ENCODE data around the gene HMBS.

The HMBS gene

GRCh38 chr11:119067371-119068222, 17.1 kb upstream of the HMBS start, which contains the start of gene VPS11:
TSS of gene VPS11 (plus strand) at chr11:119067818. CDS start at chr11:119067824, 6 bp downstream.
- peak; percentile 96 for DNase-seq (ENCODE audit: low read depth, low spot score)

DNA sequence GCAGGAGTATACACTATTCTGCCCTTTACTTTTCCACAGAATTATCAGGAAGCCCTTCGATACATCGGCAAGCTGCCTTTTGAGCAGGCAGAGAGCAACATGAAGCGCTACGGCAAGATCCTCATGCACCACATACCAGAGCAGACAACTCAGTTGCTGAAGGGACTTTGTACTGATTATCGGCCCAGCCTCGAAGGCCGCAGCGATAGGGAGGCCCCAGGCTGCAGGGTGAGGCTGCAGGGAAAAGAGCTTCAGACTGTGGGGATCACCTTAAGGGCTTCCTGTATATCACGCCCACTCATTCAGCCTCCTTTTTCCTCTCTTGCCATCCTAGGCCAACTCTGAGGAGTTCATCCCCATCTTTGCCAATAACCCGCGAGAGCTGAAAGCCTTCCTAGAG, 6.8 kb upstream of the HMBS start:
- no peak for DNase-seq (ENCODE audit: low read depth, low spot score)

DNA sequence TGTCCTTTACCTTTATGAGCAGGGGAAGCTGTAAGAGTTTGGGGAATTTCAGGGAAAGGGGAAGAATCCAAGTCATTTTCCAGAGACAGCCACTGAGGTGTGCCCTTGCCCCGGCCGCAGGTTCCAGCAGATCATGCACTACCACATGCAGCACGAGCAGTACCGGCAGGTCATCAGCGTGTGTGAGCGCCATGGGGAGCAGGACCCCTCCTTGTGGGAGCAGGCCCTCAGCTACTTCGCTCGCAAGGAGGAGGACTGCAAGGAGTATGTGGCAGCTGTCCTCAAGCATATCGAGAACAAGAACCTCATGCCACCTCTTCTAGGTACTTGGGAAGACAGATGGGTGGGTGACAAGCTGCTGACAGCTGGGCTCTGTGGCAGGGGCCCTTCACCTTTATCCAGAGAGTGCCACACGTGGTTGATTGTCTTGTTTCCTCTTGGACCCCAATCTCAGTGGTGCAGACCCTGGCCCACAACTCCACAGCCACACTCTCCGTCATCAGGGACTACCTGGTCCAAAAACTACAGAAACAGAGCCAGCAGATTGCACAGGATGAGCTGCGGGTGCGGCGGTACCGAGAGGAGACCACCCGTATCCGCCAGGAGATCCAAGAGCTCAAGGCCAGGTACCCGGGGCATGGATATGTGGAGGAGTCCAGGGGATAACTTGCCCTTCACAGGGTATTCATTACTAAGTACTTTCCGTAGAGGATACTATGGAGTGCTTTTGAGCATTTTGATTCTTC, 5.8 kb upstream of the HMBS start:
- DNase-seq (ENCODE audit: low read depth, low spot score): no peak

GRCh38 chr11:119081682-119082260, 2.9 kb upstream of the HMBS start:
- DNase-seq (ENCODE audit: low read depth, low spot score): no peak

DNA sequence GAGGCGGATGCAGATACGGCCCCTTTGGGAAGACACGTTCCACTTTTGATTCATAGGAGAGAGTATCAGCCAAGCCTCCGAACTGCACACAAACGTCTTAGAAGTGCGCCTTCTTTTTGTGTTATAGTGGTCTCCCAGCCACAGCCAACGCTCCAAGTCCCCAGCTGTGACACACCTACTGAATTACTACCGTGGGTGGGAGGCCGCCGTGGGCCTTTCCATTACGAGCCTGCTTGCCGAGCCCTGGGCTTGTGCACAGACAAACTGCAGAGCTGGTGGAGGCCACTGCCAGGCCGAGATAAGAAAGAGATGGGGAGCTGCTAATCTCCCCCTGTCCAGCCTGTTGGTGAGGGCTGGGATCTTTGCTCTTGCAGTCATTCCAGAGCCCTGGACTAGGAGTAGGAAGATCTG, 761 bp downstream of the HMBS start:
- peak; percentile 37 for DNase-seq (ENCODE audit: low read depth, low spot score)

DNA sequence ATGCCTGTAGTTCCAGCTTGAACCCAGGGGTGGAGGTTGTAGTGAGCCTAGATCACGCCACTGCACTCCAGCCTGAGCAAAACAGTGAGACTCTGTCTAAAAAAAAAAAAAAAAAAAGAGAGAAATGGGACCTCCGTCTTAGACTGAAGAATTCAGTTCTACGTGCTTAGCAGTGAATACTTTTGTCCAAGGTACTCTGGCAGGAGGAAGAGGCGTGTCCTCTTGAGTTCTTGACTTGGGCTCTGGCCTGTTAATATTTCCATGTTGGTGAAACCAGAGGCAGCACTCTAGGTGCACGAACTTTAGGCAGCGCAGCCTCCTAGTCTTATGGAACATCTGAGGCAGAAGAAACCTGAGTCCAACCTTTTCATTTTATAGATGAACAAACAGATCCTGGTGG, 2.4 kb downstream of the HMBS start:
- no peak for DNase-seq (ENCODE audit: low read depth, low spot score)

GRCh38 chr11:119087747-119088241, 3.1 kb downstream of the HMBS start:
- DNase-seq (ENCODE audit: low read depth, low spot score): no peak

DNA sequence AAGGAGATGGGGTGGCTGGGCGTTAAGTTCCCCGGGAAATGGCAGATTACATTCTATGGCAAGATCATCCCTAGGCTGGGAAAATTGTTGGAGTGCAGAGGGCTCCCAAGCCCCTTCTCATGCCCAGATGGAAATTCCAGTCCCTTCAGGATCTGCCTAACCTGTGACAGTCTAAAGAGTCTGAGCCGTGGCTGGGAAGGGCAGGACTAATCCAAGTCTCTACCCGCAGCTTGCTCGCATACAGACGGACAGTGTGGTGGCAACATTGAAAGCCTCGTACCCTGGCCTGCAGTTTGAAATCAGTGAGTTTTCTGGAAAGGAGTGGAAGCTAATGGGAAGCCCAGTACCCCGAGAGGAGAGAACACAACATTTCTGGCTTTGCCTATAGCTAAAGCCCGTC, 3.7 kb downstream of the HMBS start:
- DNase-seq (ENCODE audit: low read depth, low spot score): no peak

GRCh38 chr11:119089319-119089718, 4.6 kb downstream of the HMBS start:
- no peak for DNase-seq (ENCODE audit: low read depth, low spot score)

DNA sequence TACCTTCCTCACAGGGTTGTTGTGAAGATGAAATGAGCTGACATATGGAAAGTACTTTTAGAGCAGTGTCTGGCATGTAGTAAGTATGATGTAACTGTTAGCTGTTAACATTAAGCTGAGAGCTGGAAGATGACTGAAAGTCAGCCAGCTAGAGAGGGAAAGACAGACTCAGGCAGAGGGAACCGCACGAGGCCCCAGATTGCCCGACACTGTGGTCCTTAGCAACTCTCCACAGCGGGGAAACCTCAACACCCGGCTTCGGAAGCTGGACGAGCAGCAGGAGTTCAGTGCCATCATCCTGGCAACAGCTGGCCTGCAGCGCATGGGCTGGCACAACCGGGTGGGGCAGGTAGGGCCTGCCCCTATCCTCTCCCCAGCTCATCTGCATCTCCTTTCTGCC, 6.5 kb downstream of the HMBS start:
- DNase-seq (ENCODE audit: low read depth, low spot score): peak; percentile 10

- peak; percentile 42 for DNase-seq (ENCODE audit: low read depth, low spot score)
These were observed 7.5 kb downstream of the HMBS start for GRCh38 chr11:119091966-119092879.

DNA sequence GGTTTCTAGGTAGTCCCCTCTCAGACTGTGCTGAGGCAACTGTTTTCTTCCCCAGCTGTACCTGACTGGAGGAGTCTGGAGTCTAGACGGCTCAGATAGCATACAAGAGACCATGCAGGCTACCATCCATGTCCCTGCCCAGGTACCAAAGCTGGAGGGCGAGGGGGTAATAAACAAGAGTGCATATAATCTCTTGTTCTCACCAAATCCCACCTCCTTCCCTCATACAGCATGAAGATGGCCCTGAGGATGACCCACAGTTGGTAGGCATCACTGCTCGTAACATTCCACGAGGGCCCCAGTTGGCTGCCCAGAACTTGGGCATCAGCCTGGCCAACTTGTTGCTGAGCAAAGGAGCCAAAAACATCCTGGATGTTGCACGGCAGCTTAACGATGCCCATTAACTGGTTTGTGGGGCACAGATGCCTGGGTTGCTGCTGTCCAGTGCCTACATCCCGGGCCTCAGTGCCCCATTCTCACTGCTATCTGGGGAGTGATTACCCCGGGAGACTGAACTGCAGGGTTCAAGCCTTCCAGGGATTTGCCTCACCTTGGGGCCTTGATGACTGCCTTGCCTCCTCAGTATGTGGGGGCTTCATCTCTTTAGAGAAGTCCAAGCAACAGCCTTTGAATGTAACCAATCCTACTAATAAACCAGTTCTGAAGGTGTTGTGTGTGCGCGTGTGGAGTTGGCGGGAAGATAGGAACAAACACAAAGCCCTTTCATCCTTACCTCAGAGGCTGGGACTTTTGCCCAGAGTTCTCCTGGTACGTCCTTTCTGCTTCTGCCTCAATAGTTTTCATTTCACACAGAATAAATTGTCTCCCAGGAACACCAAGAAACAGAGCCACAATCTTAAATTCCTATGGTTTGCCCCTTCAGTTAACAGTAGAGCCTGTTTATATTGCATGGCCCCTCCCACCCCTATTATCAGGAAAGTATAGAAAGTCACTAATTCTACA, 8.5 kb downstream of the HMBS start:
- DNase-seq (ENCODE audit: low read depth, low spot score): peak; percentile 18

GRCh38 chr11:119093942-119094815, 9.5 kb downstream of the HMBS start:
- peak; percentile 46 for DNase-seq (ENCODE audit: low read depth, low spot score)

DNA sequence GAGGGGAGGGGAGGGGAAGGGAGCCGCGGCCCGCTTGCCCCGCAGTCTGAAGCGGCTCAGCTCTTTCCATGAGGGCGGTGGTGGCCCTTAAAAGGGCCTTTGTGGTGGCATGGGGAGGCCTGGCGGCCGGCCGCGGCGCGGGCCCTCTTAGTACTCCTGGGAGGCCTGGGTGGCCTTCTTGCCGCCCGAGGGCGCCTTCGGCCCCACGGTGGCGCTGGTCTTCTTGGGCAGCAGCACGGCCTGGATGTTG, 10.1 kb downstream of the HMBS start:
- no peak for DNase-seq (ENCODE audit: low read depth, low spot score)

- DNase-seq (ENCODE audit: low read depth, low spot score): peak; percentile 100
These were observed 10.6 kb downstream of the HMBS start for GRCh38 chr11:119095066-119095880.

- DNase-seq (ENCODE audit: low read depth, low spot score): no peak
These were observed 15.0 kb downstream of the HMBS start for GRCh38 chr11:119099711-119100110.

DNA sequence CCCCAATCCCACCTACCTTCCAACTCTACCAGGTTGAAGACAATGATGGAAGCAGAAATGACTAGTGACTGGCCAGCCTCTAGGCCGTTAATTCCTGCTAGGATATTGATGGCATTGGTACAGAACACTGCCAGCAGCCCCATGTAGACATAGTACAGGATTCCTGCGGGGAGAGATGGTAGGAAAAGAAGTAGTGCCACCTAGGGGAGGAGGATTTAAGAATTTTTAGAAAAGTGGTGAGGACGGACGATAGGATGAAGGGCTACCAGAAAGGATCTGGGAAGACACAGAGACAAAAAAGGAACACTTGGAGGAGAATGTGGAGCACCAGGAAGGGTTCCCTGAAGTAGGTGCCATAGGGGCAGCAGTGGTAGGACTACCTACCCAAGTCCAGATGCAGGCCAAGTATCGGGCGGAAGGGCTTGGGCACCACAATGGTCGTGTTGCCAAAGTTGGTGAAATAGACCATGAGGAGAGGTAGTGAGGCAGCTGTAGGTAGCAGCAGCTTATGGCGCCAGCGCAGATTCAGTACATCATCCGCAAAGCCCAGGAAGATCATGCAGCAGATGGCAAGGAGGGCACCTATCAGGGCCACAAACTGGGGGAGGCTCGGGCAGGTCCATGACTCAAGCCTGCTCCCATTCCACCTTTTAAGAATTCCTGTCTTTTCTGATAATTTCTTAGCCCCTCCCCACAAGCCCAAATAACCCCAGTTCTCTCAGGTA, 15.7 kb downstream of the HMBS start:
- DNase-seq (ENCODE audit: low read depth, low spot score): peak; percentile 20
